Activated T-cell treated with anti-CD3 and anti-CD28 coated beads, Interleukin-2, amount 50 U/mL, for 4 hours (primary cell): ENCODE data around the gene LCN15. TPM values are rescaled to one million over a fixed set of nuclear protein-coding genes. Genes with fewer than 3 reads are reported as not detected.
"Not testable (repeated sequence)": the region's sequence is repeated elsewhere in the genome, so short reads cannot be mapped to it uniquely, and the experiment has no call there.

ENCODE experiments used
- ATAC-seq, 2 donors: fragments of 200-7000 bp; cut with Tn5 transposase; one replicate each; pipeline ENCODE4 v1.10.0; 2021
- DNase-seq: peaks from one replicate; pipeline ENCODE4 v3.0.0-alpha.2; 2020
- H3K27me3 Mint-ChIP-seq: one replicate; pipeline ENCODE4 v1.8.0; 2021; ENCODE audit warnings: low read depth, mixed read lengths
- H3K36me3 Mint-ChIP-seq: one replicate; pipeline ENCODE4 v1.8.0; 2022; ENCODE audit warnings: mixed read lengths; ENCODE audit not compliant: insufficient read depth
- H3K4me1 Mint-ChIP-seq: one replicate; pipeline ENCODE4 v1.8.0; 2021; ENCODE audit warnings: low read depth, mixed read lengths
- H3K4me3 Mint-ChIP-seq: one replicate; pipeline ENCODE4 v1.8.0; 2021; ENCODE audit warnings: mild to moderate bottlenecking, moderate library complexity, mixed read lengths
- H3K9me3 Mint-ChIP-seq: one replicate; pipeline ENCODE4 v1.8.0; 2021; ENCODE audit warnings: mixed read lengths
- total RNA-seq, 3 donors: library from RNA; stranded (reverse); gene quantifications; one replicate each; pipeline ENCODE4 v1.2.1, GENCODE V29; 2021

The LCN15 gene
- total RNA-seq, 3 donors from 2014 or later = not detected

GRCh38 chr9:136714096-136714892 is 50.0 kb downstream of the LCN15 start:
- peaks cover 8% of the 10 kb centered on the region for H3K4me1 Mint-ChIP-seq
- H3K9me3 Mint-ChIP-seq = no peaks in the 10 kb centered on the region
- no peak overlapping the region for H3K4me3 Mint-ChIP-seq
- no peak for DNase-seq
- H3K36me3 Mint-ChIP-seq = no peaks in the 10 kb centered on the region
- no peak for ATAC-seq
- peaks cover 41% of the 10 kb centered on the region for H3K27me3 Mint-ChIP-seq

- no peaks in the 10 kb centered on the region for H3K36me3 Mint-ChIP-seq
- H3K9me3 Mint-ChIP-seq = no peaks in the 10 kb centered on the region
- H3K4me3 Mint-ChIP-seq = no peak overlapping the region
- no peak for DNase-seq
- ATAC-seq = no peak
- H3K4me1 Mint-ChIP-seq = peaks cover 7% of the 10 kb centered on the region
- H3K27me3 Mint-ChIP-seq = peaks cover 45% of the 10 kb centered on the region
Measured at GRCh38 chr9:136713550-136713949, 50.8 kb downstream of the LCN15 start.

- no peaks in the 10 kb centered on the region for H3K9me3 Mint-ChIP-seq
- no peaks in the 10 kb centered on the region for H3K36me3 Mint-ChIP-seq
- DNase-seq (no peak), ATAC-seq (peak; percentile 7 to 24)
- H3K4me1 Mint-ChIP-seq = peaks cover 5% of the 10 kb centered on the region
- no peak overlapping the region for H3K4me3 Mint-ChIP-seq
- peaks cover 45% of the 10 kb centered on the region for H3K27me3 Mint-ChIP-seq
Measured at GRCh38 chr9:136712690-136713544, 51.4 kb downstream of the LCN15 start.

DNA sequence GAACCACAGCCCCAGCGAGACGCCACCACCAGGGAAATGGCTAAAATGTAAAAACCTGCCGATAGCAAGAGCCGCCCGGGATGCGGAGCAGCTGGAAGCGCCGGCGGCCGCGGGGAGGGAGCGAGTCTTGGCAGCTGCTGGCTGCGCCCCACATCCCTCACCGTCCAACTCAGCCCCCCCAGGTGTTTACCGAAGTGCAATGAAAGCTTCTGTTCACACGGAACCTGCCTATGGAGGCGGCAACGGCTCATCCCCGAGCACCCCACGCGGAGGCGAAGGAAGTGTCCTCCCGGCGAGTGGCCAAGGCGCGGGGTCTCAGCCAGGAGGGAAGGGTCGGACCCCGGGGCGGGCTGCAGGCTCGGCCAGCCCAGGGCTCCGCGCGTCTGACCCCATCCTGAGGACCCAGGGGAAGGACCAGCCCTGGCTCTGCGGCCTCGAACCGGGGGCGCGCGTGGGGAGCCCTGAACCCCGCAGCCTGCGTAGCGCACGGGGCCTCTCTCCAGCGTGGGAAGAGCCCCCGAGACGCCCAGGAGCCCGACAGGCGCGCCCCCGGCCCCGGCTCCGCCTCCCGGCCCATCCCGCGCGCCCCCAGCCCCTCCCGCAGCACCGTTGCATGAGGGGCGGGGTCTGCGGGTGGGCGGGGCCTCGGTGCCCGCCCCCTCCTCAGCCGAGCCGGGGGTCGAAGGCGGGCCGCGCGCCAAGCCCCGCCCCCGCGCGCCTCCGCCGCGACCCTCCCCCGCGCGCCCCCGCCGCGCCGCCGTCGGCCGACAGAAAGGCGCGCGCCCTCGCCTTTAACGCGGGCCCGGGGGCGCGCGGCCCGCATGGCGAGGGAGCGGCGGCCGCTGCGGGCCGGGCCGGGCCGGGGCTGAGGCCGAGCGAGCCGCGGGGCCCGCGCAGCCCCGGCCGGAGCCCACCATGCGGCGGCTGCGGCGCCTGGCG is 52.3 kb downstream of the LCN15 start, which contains the start of gene DIPK1B:
Gene DIPK1B, plus strand, starts transcription at position 822 of the 939 bp plus-strand sequence. Its CDS starts 94 bp downstream, at position 916.
- ATAC-seq (peak; percentile 37 to 57), DNase-seq (no peak)
- no peaks in the 10 kb centered on the region for H3K9me3 Mint-ChIP-seq
- no peaks in the 10 kb centered on the region for H3K36me3 Mint-ChIP-seq
- peak within 1 kb of the TSS; percentile 57 for H3K4me3 Mint-ChIP-seq
- H3K27me3 Mint-ChIP-seq = peaks cover 45% of the 10 kb centered on the region
- H3K4me1 Mint-ChIP-seq = peaks cover 5% of the 10 kb centered on the region

DNA sequence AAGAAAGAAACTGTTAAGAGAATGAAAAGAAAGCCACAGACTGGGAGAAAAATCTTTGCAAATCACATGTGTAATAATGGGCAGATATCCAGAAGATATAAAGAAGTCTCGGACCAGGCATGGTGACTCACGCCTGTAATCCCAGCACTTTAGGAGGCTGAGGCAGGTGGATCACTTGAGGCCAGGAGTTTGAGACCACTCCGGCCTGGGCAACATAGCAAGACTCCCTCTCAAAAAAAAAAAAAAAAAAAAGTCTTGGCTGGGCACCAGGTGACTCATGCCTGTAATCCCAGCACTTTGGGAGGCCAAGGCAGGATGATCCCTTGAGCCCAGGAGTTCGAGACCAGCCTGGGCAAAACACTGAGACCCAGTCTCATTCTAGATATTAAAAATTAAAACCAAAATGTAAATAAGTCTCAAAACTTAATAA is 53.1 kb downstream of the LCN15 start:
- DNase-seq, H3K9me3 Mint-ChIP-seq, H3K36me3 Mint-ChIP-seq, ATAC-seq, H3K4me1 Mint-ChIP-seq: not testable (repeated sequence)
- Mint-ChIP-seq H3K4me3 (peak overlapping the region; percentile 57), H3K27me3 (peaks cover 43% of the 10 kb centered on the region)

DNA sequence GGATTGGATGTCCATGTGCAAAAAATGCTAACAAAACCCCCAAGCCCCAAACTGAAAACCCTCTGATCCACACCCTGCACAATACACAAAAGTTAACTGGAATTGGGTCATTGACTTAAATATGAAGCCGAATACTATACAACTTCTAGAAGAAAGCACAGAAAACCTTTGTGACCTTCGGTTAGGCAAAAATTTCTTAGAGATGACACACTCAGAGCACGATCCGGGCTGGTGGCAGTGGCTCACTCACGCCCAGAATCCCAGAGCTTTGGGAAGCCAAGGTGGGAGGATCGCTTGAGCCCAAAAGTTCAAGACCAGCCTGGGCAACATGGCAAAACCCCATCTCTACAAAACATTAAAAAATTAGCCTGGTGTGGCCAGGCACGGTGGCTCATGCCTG is 53.8 kb downstream of the LCN15 start:
- no peak for DNase-seq
- peaks cover 39% of the 10 kb centered on the region for H3K27me3 Mint-ChIP-seq
- H3K36me3 Mint-ChIP-seq = no peaks in the 10 kb centered on the region
- peaks cover 5% of the 10 kb centered on the region for H3K4me1 Mint-ChIP-seq
- no peak overlapping the region for H3K4me3 Mint-ChIP-seq
- no peaks in the 10 kb centered on the region for H3K9me3 Mint-ChIP-seq
- no peak for ATAC-seq

Other genes starting within 250 kb of the LCN15 start
- 100 to 1,000 TPM; 124 to 128 (median 125) TPM for gene NOTCH1, start 218.5 kb downstream of the LCN15 start, total RNA-seq
- gene EGFL7, start 101.6 kb downstream of the LCN15 start, total RNA-seq = 1 to 10 TPM; 2.3 to 4.3 (median 3.2) TPM
- 10 to 100 TPM; 11.4 to 14.3 (median 11.7) TPM for gene AGPAT2, start 77.1 kb downstream of the LCN15 start, total RNA-seq
- gene DIPK1B, start 51.9 kb downstream of the LCN15 start, total RNA-seq = under 1 TPM in 2 of 3 donors, not detected in 1; 0.16 to 0.18 TPM
- gene LCN10, start 21.6 kb downstream of the LCN15 start, total RNA-seq = 1 to 10 TPM in 2 of 3 donors, under 1 TPM in 1; 0.82 to 2.4 (median 2.1) TPM
- not detected for gene LCN6, start 16.0 kb downstream of the LCN15 start, total RNA-seq
- gene LCN8, start 6.3 kb downstream of the LCN15 start, total RNA-seq = not detected
- 10 to 100 TPM; 49.5 to 53.0 (median 51.9) TPM for gene TMEM141, start 26.8 kb upstream of the LCN15 start, total RNA-seq
- under 1 TPM in 1 of 3 donors, not detected in 2; 0.49 TPM for gene CCDC183, start 31.8 kb upstream of the LCN15 start, total RNA-seq
- 100 to 1,000 TPM in 2 of 3 donors, 10 to 100 TPM in 1; 90.6 to 103 (median 100) TPM for gene RABL6, start 43.4 kb upstream of the LCN15 start, total RNA-seq
- gene AJM1, start 78.0 kb upstream of the LCN15 start, total RNA-seq = 1 to 10 TPM; 1.5 to 2.2 (median 1.7) TPM
- 100 to 1,000 TPM; 112 to 120 (median 119) TPM for gene PHPT1, start 84.9 kb upstream of the LCN15 start, total RNA-seq
- gene MAMDC4, start 87.8 kb upstream of the LCN15 start, total RNA-seq = 10 to 100 TPM; 10.7 to 13.9 (median 11.0) TPM
- gene EDF1, start 101.8 kb upstream of the LCN15 start, total RNA-seq = 100 to 1,000 TPM; 330 to 366 (median 351) TPM
- 10 to 100 TPM; 64.3 to 73.4 (median 68.8) TPM for gene TRAF2, start 122.0 kb upstream of the LCN15 start, total RNA-seq
- 100 to 1,000 TPM in 1 of 3 donors, 10 to 100 TPM in 2; 84.0 to 112 (median 95.3) TPM for gene FBXW5, start 180.2 kb upstream of the LCN15 start, total RNA-seq
- gene C8G, start 180.7 kb upstream of the LCN15 start, total RNA-seq = 1 to 10 TPM in 2 of 3 donors, under 1 TPM in 1; 0.94 to 1.4 (median 1.2) TPM
- gene LCN12, start 187.8 kb upstream of the LCN15 start, total RNA-seq = 1 to 10 TPM in 1 of 3 donors, under 1 TPM in 2; 0.49 to 1.2 (median 0.58) TPM
- gene PTGDS, start 213.0 kb upstream of the LCN15 start, total RNA-seq = under 1 TPM in 2 of 3 donors, not detected in 1; 0.30 to 0.51 TPM
- not detected for gene LCNL1, start 218.5 kb upstream of the LCN15 start, total RNA-seq
- gene PAXX, start 227.9 kb upstream of the LCN15 start, total RNA-seq = 100 to 1,000 TPM; 106 to 126 (median 123) TPM
- gene CLIC3, start 232.1 kb upstream of the LCN15 start, total RNA-seq = under 1 TPM in 2 of 3 donors, not detected in 1; 0.18 to 0.54 TPM